Measurements from ENCODE around the gene RABAC1. TPM values are rescaled to one million over a fixed set of nuclear protein-coding genes. Genes with fewer than 3 reads are reported as not detected.

RABAC1 gene
- total and polyA plus RNA-seq, 9 of the 15 experiments (the other 6 are each of a cell fraction or from before 2014, with no cell fraction given) = 2.4 to 28.1 (median 9.3) TPM

GRCh38 chr19:41939861-41940730 lies 19.0 kb downstream of the RABAC1 start (continued):
- TF ChIP-seq, protein P1, sequence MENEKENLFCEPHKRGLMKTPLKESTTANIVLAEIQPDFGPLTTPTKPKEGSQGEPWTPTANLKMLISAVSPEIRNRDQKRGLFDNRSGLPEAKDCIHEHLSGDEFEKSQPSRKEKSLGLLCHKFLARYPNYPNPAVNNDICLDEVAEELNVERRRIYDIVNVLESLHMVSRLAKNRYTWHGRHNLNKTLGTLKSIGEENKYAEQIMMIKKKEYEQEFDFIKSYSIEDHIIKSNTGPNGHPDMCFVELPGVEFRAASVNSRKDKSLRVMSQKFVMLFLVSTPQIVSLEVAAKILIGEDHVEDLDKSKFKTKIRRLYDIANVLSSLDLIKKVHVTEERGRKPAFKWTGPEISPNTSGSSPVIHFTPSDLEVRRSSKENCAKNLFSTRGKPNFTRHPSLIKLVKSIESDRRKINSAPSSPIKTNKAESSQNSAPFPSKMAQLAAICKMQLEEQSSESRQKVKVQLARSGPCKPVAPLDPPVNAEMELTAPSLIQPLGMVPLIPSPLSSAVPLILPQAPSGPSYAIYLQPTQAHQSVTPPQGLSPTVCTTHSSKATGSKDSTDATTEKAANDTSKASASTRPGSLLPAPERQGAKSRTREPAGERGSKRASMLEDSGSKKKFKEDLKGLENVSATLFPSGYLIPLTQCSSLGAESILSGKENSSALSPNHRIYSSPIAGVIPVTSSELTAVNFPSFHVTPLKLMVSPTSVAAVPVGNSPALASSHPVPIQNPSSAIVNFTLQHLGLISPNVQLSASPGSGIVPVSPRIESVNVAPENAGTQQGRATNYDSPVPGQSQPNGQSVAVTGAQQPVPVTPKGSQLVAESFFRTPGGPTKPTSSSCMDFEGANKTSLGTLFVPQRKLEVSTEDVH (IDR thresholded peaks at IDR 0.05; ENCODE audit: low read depth, partially characterized antibody) = peak; percentile 23
- TF ChIP-seq ZFP30 (CRISPR knock-in tag; IDR thresholded peaks at IDR 0.05; ENCODE audit: borderline replicate concordance) = no peak
- TF ChIP-seq, protein P2, sequence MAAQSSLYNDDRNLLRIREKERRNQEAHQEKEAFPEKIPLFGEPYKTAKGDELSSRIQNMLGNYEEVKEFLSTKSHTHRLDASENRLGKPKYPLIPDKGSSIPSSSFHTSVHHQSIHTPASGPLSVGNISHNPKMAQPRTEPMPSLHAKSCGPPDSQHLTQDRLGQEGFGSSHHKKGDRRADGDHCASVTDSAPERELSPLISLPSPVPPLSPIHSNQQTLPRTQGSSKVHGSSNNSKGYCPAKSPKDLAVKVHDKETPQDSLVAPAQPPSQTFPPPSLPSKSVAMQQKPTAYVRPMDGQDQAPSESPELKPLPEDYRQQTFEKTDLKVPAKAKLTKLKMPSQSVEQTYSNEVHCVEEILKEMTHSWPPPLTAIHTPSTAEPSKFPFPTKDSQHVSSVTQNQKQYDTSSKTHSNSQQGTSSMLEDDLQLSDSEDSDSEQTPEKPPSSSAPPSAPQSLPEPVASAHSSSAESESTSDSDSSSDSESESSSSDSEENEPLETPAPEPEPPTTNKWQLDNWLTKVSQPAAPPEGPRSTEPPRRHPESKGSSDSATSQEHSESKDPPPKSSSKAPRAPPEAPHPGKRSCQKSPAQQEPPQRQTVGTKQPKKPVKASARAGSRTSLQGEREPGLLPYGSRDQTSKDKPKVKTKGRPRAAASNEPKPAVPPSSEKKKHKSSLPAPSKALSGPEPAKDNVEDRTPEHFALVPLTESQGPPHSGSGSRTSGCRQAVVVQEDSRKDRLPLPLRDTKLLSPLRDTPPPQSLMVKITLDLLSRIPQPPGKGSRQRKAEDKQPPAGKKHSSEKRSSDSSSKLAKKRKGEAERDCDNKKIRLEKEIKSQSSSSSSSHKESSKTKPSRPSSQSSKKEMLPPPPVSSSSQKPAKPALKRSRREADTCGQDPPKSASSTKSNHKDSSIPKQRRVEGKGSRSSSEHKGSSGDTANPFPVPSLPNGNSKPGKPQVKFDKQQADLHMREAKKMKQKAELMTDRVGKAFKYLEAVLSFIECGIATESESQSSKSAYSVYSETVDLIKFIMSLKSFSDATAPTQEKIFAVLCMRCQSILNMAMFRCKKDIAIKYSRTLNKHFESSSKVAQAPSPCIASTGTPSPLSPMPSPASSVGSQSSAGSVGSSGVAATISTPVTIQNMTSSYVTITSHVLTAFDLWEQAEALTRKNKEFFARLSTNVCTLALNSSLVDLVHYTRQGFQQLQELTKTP (IDR thresholded peaks at IDR 0.05; ENCODE audit: low read depth in 1 of 2, partially characterized antibody in 2 of 2) = no peak
- TF ChIP-seq, protein P3, sequence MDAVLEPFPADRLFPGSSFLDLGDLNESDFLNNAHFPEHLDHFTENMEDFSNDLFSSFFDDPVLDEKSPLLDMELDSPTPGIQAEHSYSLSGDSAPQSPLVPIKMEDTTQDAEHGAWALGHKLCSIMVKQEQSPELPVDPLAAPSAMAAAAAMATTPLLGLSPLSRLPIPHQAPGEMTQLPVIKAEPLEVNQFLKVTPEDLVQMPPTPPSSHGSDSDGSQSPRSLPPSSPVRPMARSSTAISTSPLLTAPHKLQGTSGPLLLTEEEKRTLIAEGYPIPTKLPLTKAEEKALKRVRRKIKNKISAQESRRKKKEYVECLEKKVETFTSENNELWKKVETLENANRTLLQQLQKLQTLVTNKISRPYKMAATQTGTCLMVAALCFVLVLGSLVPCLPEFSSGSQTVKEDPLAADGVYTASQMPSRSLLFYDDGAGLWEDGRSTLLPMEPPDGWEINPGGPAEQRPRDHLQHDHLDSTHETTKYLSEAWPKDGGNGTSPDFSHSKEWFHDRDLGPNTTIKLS (IDR thresholded peaks at IDR 0.05; ENCODE audit: borderline replicate concordance, low read depth) = peak; percentile 45; the same call in 1 of the 2 replicates
- TF ChIP-seq SREBF2 (CRISPR knock-in tag; IDR thresholded peaks at IDR 0.05) = no peak
- TF ChIP-seq GTF2B (IDR thresholded peaks at IDR 0.05; ENCODE audit: extremely low read depth, insufficient read length) = no peak
- TF ChIP-seq HNRNPL (IDR thresholded peaks at IDR 0.05; ENCODE audit: low read depth, low read length) = no peak
- TF ChIP-seq ZNF134 (CRISPR knock-in tag; conservative IDR thresholded peaks at IDR 0.05) = no peak
- peak; percentile 22 for TF ChIP-seq PRDM10 (IDR thresholded peaks at IDR 0.05; ENCODE audit: partially characterized antibody)
- no peak for TF ChIP-seq FOS (IDR thresholded peaks at IDR 0.05; ENCODE audit: extremely low read depth, insufficient read length)
